NCI-H2171 (cell line): Measurements from ENCODE around the gene PPP1R14C.
"Not testable (repeated sequence)": the region's sequence is repeated elsewhere in the genome, so short reads cannot be mapped to it uniquely, and the experiment has no call there.

Experiments
- DNase-seq: peaks from one replicate; lab custom pipeline; 2025; lab: John Stamatoyannopoulos, UW

PPP1R14C gene

GRCh38 chr6:150220634-150221551 lies 78.0 kb downstream of the PPP1R14C start:
- no peak for DNase-seq

- DNase-seq, result no peak
Measured at GRCh38 chr6:150224820-150225219, 82.0 kb downstream of the PPP1R14C start.

DNA sequence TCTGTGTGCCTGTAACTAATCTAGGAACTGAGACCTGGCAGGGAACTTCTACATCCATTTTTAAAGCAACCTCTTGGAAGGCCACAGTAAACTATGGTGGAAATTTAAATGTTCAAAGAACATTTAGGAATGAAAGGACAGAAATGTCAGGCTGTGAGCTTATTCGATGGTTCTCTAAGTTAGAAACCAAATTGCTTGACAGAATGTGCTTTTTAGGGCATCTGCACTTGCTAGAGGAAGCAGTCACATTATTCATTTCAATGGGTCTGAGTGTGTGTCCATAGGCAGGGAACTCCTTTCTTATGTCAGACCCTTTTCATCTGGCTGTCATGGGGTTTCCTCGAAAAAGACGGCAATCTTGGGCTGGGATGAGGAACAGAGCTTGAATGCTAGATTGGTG lies 84.4 kb downstream of the PPP1R14C start:
- DNase-seq, result no peak

DNA sequence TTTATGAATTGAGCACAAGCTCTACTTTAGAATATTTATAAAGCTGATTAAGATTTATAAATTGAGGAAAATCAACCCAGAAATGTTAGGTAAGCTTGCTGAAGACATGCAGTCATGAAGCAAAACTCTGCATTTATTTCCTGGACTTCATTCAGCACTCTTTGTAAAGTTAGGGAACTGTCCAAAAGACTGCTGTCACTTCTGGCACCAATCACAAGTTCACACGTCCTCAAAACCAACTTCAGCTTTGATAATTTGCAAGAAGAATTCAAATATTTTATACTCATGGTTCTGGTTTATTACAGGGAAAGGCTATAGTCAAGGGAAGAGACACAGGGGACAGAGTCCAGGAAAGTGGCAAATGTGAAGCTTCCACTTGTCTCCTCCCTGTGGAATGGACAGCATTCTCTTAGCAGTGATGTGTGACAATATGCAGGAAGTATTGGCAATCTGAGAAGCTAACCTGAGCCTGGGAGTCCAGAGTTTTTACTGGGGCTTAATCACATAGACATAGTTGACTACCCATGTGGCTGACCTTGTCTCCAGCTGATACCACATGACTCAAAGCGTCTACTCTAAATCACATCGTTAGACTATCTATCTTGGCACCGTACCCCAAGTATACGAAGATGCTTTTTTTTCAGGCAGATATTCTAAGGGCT lies 85.4 kb downstream of the PPP1R14C start:
- no peak for DNase-seq

GRCh38 chr6:150229436-150230163 lies 86.8 kb downstream of the PPP1R14C start:
- DNase-seq, result no peak

DNA sequence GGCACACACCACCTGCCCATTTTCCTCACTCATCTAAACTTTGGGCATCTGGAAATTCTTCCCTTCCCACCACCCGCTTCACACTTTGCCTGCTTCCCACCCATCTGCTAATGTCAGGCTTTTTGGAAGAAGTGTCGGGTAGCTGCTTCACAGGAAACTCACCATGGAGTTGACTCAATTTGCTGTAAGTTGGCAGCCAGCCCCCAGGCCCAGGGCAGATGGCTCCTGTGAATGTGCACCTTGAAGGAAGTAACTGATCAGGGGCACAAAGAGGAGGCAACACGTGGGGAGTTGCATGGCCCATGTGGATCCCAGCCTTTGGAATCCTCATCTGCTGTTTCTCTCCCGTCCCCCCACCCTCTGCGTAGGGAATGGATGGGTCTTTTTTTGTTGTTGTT lies 87.3 kb downstream of the PPP1R14C start:
- peak; percentile 41 for DNase-seq

- DNase-seq, result no peak
Measured at GRCh38 chr6:150230832-150231524, 88.1 kb downstream of the PPP1R14C start.

- DNase-seq, result no peak
Measured at GRCh38 chr6:150231525-150231850, 88.6 kb downstream of the PPP1R14C start.

DNA sequence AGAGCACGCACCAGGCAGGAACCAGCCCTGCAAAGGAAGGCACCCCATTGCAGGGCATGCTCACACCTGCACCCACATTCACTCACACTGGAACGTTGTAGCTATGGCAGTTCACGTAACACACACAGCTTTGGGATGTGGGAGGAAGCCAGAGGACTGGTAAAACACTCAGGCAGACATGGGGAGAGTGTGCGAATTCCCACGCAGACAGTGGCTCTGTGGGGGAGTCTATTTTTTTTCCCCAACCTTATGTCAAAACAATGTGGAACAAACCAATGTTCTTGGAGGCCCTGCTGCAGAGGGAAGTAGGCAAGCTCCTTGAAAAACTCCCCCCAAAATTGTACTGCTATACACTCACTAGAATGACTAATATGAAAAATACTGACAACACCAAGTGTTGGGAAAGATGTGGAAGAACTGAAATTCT lies 91.0 kb downstream of the PPP1R14C start:
- no peak for DNase-seq

- DNase-seq, result no peak
Measured at GRCh38 chr6:150235218-150235617, 92.4 kb downstream of the PPP1R14C start.

GRCh38 chr6:150236114-150236513 lies 93.3 kb downstream of the PPP1R14C start:
- no peak for DNase-seq

GRCh38 chr6:150236544-150236943 lies 93.7 kb downstream of the PPP1R14C start:
- no peak for DNase-seq

DNA sequence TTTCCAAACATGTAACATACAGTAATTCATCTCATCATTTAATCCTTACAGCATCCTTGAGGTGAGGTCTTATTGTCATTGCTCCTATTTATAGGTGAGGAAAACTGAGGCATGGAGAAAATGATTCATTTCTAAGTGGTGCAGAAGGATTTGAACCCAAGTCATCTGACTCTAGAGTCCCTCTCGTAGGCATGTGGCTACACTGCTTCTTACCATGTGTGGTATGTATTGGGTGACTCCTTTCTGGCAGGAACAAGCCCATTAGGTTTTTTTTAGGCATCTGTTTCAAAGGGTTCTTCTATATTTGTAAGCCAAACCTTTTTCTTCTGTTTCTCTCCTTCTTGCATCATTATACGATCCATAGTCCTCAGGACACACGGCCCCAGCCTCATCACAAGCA lies 94.8 kb downstream of the PPP1R14C start:
- no peak for DNase-seq

- peak; percentile 11 for DNase-seq
Measured at GRCh38 chr6:150238336-150238741, 95.5 kb downstream of the PPP1R14C start.

DNA sequence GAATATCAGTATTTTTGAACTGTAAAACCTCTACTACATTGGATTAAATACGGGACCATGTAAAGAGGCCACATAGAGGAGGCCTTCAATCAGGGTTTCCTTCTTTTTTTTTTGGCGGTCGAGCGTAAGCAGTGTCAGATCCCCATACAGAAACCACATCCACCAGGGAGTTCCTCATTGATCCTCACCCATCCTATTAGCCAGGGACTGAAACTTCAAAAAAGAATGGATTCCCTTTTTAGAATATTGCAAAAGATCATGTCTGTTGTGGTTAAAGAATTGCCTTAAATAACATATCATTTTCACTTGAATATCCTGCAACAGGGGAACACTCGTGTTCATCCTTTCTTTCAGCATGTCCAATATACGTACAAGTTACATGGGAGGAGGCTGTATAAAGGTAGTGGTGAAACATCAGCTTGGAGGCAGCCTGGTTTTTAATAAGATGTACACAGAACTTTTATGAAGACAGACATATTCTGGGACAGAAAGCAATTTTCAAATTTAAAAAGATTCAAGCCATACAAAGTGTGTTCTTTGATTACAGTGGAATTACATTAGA lies 96.1 kb downstream of the PPP1R14C start:
- DNase-seq, result no peak

- not testable (repeated sequence) for DNase-seq
Measured at GRCh38 chr6:150241756-150242155, 98.9 kb downstream of the PPP1R14C start.

DNA sequence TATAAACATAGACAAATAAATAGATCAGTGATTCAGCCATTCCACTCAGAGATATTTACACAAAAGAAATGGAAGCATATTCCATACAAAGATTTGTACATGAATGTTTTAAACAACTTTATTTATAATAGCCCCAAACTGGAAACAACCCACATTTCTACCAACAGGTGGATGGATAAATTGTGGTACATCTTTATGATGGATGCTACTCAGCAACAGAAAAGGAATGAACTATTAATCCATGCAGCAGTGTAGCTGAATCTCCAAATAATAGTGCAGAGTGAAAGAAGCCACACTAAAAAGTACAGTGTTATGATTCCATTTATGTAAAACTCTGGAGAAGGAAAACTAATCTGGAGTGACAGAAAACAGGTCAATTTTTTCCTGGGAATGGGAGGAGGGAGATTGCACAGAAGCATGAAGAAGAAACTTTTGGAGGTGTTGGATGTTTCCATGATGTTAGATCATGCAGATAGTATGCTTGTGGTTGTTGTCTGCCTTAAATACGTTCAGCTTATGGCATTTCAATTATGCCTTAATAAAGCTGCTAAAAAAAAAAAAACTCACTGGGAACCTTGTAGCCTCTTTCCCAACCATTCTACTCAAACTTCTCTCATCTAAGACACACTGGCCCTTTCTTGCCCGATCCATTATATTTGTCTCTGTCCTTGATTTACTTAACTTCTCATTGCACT lies 100.9 kb downstream of the PPP1R14C start:
- DNase-seq, result no peak

DNA sequence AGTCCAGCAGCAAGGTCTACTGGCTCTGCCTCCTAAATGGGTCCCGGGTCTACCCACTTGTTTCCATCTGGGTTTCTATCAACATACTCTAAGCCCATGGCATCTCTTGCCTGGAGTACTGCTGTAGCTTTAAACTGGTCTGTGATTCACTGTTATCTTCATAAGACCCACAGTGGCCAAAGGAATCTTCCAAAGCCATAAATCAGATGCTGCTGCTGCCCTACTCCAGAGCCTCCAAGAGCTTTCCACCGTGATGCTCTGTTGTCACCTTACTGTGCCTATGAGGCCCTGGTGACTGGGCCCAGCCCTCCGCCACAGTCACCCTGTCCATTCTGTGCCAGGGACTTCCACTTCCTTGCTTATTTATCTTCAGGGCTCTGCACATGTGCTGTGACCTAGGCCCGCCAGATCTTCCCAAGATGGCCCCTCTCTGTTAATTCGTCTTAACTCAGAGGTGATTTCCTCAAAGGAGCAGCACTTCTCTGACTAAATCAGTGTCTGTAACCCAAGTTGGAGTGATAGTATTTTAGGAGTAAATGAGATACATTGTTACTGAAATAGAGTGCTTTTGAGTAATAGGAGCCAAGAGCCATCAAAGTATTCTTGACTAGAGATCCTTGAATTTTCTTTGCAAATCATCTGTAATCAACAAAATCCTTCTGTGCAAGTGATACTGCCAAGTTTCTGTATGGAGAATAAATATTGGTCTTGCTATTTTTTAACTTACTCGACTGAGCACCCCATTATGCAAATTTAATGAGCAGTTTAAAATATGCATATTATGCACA lies 102.5 kb downstream of the PPP1R14C start:
- no peak for DNase-seq

DNA sequence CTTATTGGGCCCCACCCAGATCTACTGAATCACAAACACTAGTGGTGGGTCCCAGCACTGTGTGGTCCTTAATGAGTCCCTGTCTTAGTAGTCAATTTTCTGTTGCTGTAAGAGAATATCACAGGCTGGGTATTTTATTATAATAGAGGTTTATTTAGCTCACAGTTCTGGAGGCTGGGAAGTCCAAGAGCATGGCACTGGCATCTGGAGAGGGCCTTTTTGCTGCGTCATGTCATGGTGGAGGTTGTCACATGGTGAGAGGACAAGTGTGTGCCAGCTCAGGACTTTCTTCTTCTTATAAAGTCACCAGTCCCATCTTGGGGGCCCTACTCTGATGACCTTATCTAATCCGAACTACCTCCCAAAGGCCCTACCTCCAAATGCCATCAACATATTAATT lies 105.0 kb downstream of the PPP1R14C start:
- no peak for DNase-seq

GRCh38 chr6:150248300-150248699 lies 105.5 kb downstream of the PPP1R14C start:
- no peak for DNase-seq
